Measurements from ENCODE around the gene KLHL3. TPM values are rescaled to one million over a fixed set of nuclear protein-coding genes. Genes with fewer than 3 reads are reported as not detected.

The KLHL3 gene
- total and polyA plus RNA-seq, 4 donors: 0.91 to 8.8 (median 3.7) TPM

GRCh38 chr5:137581776-137582175 lies 154.1 kb downstream of the KLHL3 start:
- Histone ChIP-seq H3K27me3 (ENCODE audit: control insufficient read depth in 4 of 4, insufficient read depth in 4 of 4, low read length in 3 of 4) (no peaks in the 10 kb centered on the region), H3K9me3 (ENCODE audit: control insufficient read depth in 4 of 4, low read length in 3 of 4) (peaks cover 0 to 6% (median under 1%) of the 10 kb centered on the region in 4 donors), H3K9ac (ENCODE audit: low read depth in 1 of 2, low read length in 2 of 2) (no peak overlapping the region), H3K27ac (ENCODE audit: low read depth in 1 of 2, low read length in 2 of 2) (no peak overlapping the region), H3K4me3 (ENCODE audit: low read depth in 1 of 3, low read length in 3 of 3) (no peak overlapping the region), H3K36me3 (ENCODE audit: control insufficient read depth in 4 of 4, insufficient read depth in 3 of 4, low read depth in 1 of 4, low read length in 3 of 4) (no peaks in the 10 kb centered on the region), H3K4me1 (ENCODE audit: control insufficient read depth in 4 of 4, insufficient read depth in 4 of 4, low read length in 3 of 4) (no peaks in the 10 kb centered on the region)
- DNase-seq (ENCODE audit: low spot score): no peak
- TF ChIP-seq ZBTB33 (IDR thresholded peaks at IDR 0.05) (no peak), EGR1 (IDR thresholded peaks at IDR 0.05; ENCODE audit: low read depth in 2 of 2) (no peak), TAF1 (conservative IDR thresholded peaks at IDR 0.05) (no peak), HNF4G (IDR thresholded peaks at IDR 0.05) (no peak), JUND (IDR thresholded peaks at IDR 0.05) (no peak), FOXA1 (IDR thresholded peaks at IDR 0.05) (no peak), FOXA2 (IDR thresholded peaks at IDR 0.05) (no peak), SP1 (IDR thresholded peaks at IDR 0.05) (no peak), GABPA (IDR thresholded peaks at IDR 0.05 in 1 of 2, conservative IDR thresholded peaks at IDR 0.05 in 1 of 2) (no peak), CTCF (IDR thresholded peaks at IDR 0.05; ENCODE audit: low read depth, low read length, missing input control) (no peak)
- 65% methylated on average over 6 of the region's 6 CpGs for WGBS

GRCh38 chr5:137580030-137580429 lies 155.9 kb downstream of the KLHL3 start:
- no peak for TF ChIP-seq FOXA2 (IDR thresholded peaks at IDR 0.05)
- no peak for TF ChIP-seq NR2F2 (IDR thresholded peaks at IDR 0.05)
- no peak for TF ChIP-seq ZBTB33 (IDR thresholded peaks at IDR 0.05)
- TF ChIP-seq CTCF (IDR thresholded peaks at IDR 0.05; ENCODE audit: low read depth, low read length, missing input control): no peak
- TF ChIP-seq RAD21 (IDR thresholded peaks at IDR 0.05): no peak
- no peak for TF ChIP-seq EGR1 (IDR thresholded peaks at IDR 0.05; ENCODE audit: low read depth in 2 of 2)
- no peak for TF ChIP-seq HNF4G (IDR thresholded peaks at IDR 0.05)
- TF ChIP-seq YY1 (IDR thresholded peaks at IDR 0.05): no peak
- TF ChIP-seq TAF1 (conservative IDR thresholded peaks at IDR 0.05): no peak
- no peak for TF ChIP-seq HNF4A (conservative IDR thresholded peaks at IDR 0.05)
- no peak for TF ChIP-seq SP1 (IDR thresholded peaks at IDR 0.05)
- TF ChIP-seq REST (IDR thresholded peaks at IDR 0.05): no peak
- TF ChIP-seq JUND (IDR thresholded peaks at IDR 0.05): no peak
- TF ChIP-seq ATF3 (IDR thresholded peaks at IDR 0.05): no peak
- no peak for TF ChIP-seq MAX (IDR thresholded peaks at IDR 0.05)
- no peak for TF ChIP-seq RXRA (IDR thresholded peaks at IDR 0.05)
- TF ChIP-seq FOXA1 (IDR thresholded peaks at IDR 0.05): no peak
- H3K9ac ChIP-seq (ENCODE audit: low read depth in 1 of 2, low read length in 2 of 2): no peak overlapping the region
- 64% methylated on average over 3 of the region's 3 CpGs for WGBS
- H3K27ac ChIP-seq (ENCODE audit: low read depth in 1 of 2, low read length in 2 of 2): no peak overlapping the region
- no peak for DNase-seq (ENCODE audit: low spot score)
- no peaks in the 10 kb centered on the region for H3K9me3 ChIP-seq (ENCODE audit: control insufficient read depth in 4 of 4, low read length in 3 of 4)
- no peaks in the 10 kb centered on the region for H3K27me3 ChIP-seq (ENCODE audit: control insufficient read depth in 4 of 4, insufficient read depth in 4 of 4, low read length in 3 of 4)
- no peaks in the 10 kb centered on the region for H3K4me1 ChIP-seq (ENCODE audit: control insufficient read depth in 4 of 4, insufficient read depth in 4 of 4, low read length in 3 of 4)
- H3K4me3 ChIP-seq (ENCODE audit: low read depth in 1 of 3, low read length in 3 of 3): no peak overlapping the region
- H3K36me3 ChIP-seq (ENCODE audit: control insufficient read depth in 4 of 4, insufficient read depth in 3 of 4, low read depth in 1 of 4, low read length in 3 of 4): no peaks in the 10 kb centered on the region

Measured in liver (tissue), 9 donors.